B cell (primary cell): Measurements from ENCODE around the gene NEO1. TPM values are rescaled to one million over a fixed set of nuclear protein-coding genes. Genes with fewer than 3 reads are reported as not detected.
"Not testable (repeated sequence)": the region's sequence is repeated elsewhere in the genome, so short reads cannot be mapped to it uniquely, and the experiment has no call there.

Source experiments
- ATAC-seq: fragments of 200-7000 bp; cut with Tn5 transposase; one replicate; pipeline ENCODE4 v1.10.0; 2021; ENCODE audit warnings: low read depth, mild to moderate bottlenecking, moderate number of reproducible peaks, moderate library complexity
- CTCF ChIA-PET: fragments of 350-600 bp; sonication (Branson Sonifier 250); formaldehyde crosslinking; loops from one replicate; lab custom pipeline; 2021; ENCODE audit warnings: antibody characterized with exemption, inconsistent platforms; lab: Charles Lee
- POLR2A ChIA-PET: fragments of 350-600 bp; sonication (Branson Sonifier 250); formaldehyde crosslinking; loops from one replicate; lab custom pipeline; 2021; ENCODE audit warnings: antibody characterized with exemption; lab: Charles Lee
- DNase-seq: peaks from one replicate; pipeline ENCODE4 v3.0.0; 2013
- H2AFZ ChIP-seq: 2 replicates; pipeline ENCODE4 v1.6.1; 2012; ENCODE audit warnings: mild to moderate bottlenecking, low read depth, low read length; ENCODE audit not compliant: insufficient read depth, poor library complexity, severe bottlenecking
- H3K27ac ChIP-seq, 2 donors: 1 replicate in 1 of 2; 2 replicates in 1 of 2; pipeline ENCODE4 v1.5.1; 2012 to 2013; ENCODE audit warnings: low read length in 2 of 2, mild to moderate bottlenecking in 2 of 2, moderate library complexity in 1 of 2
- H3K27me3 ChIP-seq, 4 experiments: fragments of 200-600 bp in 1 of 4; sonication (generic) in 1 of 4; replicated peaks in 1 of 4; 1 replicate in 2 of 4; 2 replicates in 2 of 4; pipeline versions ENCODE4 v1.6.1 to v1.7.0; 2013 to 2016; ENCODE audit warnings: low read length in 3 of 4, mild to moderate bottlenecking in 2 of 4, mixed read lengths in 1 of 4, moderate library complexity in 1 of 4; ENCODE audit not compliant: insufficient read depth in 4 of 4, control insufficient read depth in 3 of 4; ENCODE audit errors: control extremely low read depth in 1 of 4
- H3K36me3 ChIP-seq, 2 experiments: replicated peaks in 1 of 2; 1 replicate in 1 of 2; 2 replicates in 1 of 2; pipeline versions ENCODE4 v1.6.1 to v1.7.1; 2013; ENCODE audit warnings: low read length in 1 of 2; ENCODE audit not compliant: insufficient read depth in 2 of 2, control insufficient read depth in 1 of 2; ENCODE audit errors: control extremely low read depth in 1 of 2, extremely low read depth in 1 of 2
- H3K4me1 ChIP-seq, 2 donors: fragments of 200-600 bp in 1 of 2; sonication (generic) in 1 of 2; 1 replicate in 1 of 2; 2 replicates in 1 of 2; pipeline versions ENCODE4 v1.5.1 to v1.6.1; 2013 to 2017; ENCODE audit warnings: low read length in 2 of 2; ENCODE audit not compliant: control insufficient read depth in 2 of 2, insufficient read depth in 2 of 2
- H3K4me2 ChIP-seq: replicated peaks from 2 replicates; pipeline ENCODE3; 2012; ENCODE audit warnings: mild to moderate bottlenecking, low read depth, low read length; ENCODE audit not compliant: poor library complexity, severe bottlenecking
- H3K4me3 ChIP-seq, 5 experiments: fragments of 200-600 bp in 1 of 5; sonication (generic) in 1 of 5; 1 replicate in 3 of 5; 2 replicates in 2 of 5; pipeline versions ENCODE4 v1.5.1 to v1.7.0; 2011 to 2016; ENCODE audit warnings: low read length in 4 of 5, mild to moderate bottlenecking in 4 of 5, low read depth in 2 of 5, control low read depth in 1 of 5, moderate library complexity in 1 of 5; ENCODE audit not compliant: insufficient read depth in 1 of 5; ENCODE audit errors: control extremely low read depth in 1 of 5, extremely low read depth in 1 of 5
- H3K79me2 ChIP-seq: fragments of 200-600 bp; sonication (generic); one replicate; pipeline ENCODE4 v1.6.0; 2016; ENCODE audit warnings: low read length; ENCODE audit not compliant: control insufficient read depth, insufficient read depth
- H3K9ac ChIP-seq: fragments of 200-600 bp; sonication (generic); 2 replicates; pipeline ENCODE4 v1.6.1; 2017; ENCODE audit warnings: mild to moderate bottlenecking, low read length, moderate library complexity
- H3K9me3 ChIP-seq, 3 donors: one replicate each; pipeline versions ENCODE4 v1.6.1 to v1.7.1; 2013; ENCODE audit warnings: low read length in 2 of 3; ENCODE audit not compliant: control insufficient read depth in 2 of 3, insufficient read depth in 1 of 3; ENCODE audit errors: control extremely low read depth in 1 of 3
- H4K20me1 ChIP-seq: 2 replicates; pipeline ENCODE4 v1.6.0; 2012; ENCODE audit warnings: mild to moderate bottlenecking, low read length; ENCODE audit not compliant: insufficient read depth, control insufficient read depth, poor library complexity, severe bottlenecking
- H3K27ac Mint-ChIP-seq: one replicate; pipeline ENCODE4 v1.8.0; 2021; ENCODE audit warnings: mixed read lengths
- H3K27me3 Mint-ChIP-seq: one replicate; pipeline ENCODE4 v1.8.0; 2021; ENCODE audit warnings: mixed read lengths
- H3K4me1 Mint-ChIP-seq: one replicate; pipeline ENCODE4 v1.8.0; 2021; ENCODE audit warnings: mixed read lengths
- H3K4me3 Mint-ChIP-seq: one replicate; pipeline ENCODE4 v1.8.0; 2021; ENCODE audit warnings: mixed read lengths
- H3K9me3 Mint-ChIP-seq: one replicate; pipeline ENCODE4 v1.8.0; 2022; ENCODE audit warnings: mixed read lengths; ENCODE audit not compliant: insufficient read depth
- EZH2 ChIP-seq: IDR thresholded peaks from 2 replicates; pipeline ENCODE4 v1.6.1; 2012; ENCODE audit warnings: borderline replicate concordance, low read depth, mild to moderate bottlenecking, moderate library complexity, low read length; ENCODE audit not compliant: insufficient read depth, poor library complexity, severe bottlenecking
- WGBS: methylation state at CpG from one replicate; pipeline ENCODE4 v1.1.5; 2013; ENCODE audit warnings: missing lambda C conversion rate; ENCODE audit not compliant: insufficient coverage; 5-methylcytosine and 5-hydroxymethylcytosine counted together
- intact Hi-C: fragments of 100-400 bp; cut with micrococcal nuclease; formaldehyde crosslinking; loops from one replicate; pipeline ENCODE4 v1.10.0; 2022
- polyA plus RNA-seq: library from polyadenylated mRNA; depleted of rRNA; stranded (reverse); fragments of >200 nt; gene quantifications from 2 replicates; pipeline ENCODE4 v1.2.3, GENCODE V29; 2012
- total RNA-seq, 2 donors: library from RNA; stranded (reverse); fragments of 120-200 nt in 1 of 2; gene quantifications; 1 replicate in 1 of 2; 2 replicates in 1 of 2; pipeline versions ENCODE4 v1.2.3 to v1.2.4, GENCODE V29; 2013 to 2022
- TF ChIP-seq, protein P1 (sequence below): fragments of 200-600 bp; IDR thresholded peaks from one replicate; pipeline ENCODE4 v1.8.0; 2022; ENCODE audit warnings: antibody characterized with exemption, mild to moderate bottlenecking

NEO1 gene
- total and polyA plus RNA-seq, 2 donors (not counting 1 experiment from before 2014, with no cell fraction given), result 1.3 to 3.9 TPM

DNA sequence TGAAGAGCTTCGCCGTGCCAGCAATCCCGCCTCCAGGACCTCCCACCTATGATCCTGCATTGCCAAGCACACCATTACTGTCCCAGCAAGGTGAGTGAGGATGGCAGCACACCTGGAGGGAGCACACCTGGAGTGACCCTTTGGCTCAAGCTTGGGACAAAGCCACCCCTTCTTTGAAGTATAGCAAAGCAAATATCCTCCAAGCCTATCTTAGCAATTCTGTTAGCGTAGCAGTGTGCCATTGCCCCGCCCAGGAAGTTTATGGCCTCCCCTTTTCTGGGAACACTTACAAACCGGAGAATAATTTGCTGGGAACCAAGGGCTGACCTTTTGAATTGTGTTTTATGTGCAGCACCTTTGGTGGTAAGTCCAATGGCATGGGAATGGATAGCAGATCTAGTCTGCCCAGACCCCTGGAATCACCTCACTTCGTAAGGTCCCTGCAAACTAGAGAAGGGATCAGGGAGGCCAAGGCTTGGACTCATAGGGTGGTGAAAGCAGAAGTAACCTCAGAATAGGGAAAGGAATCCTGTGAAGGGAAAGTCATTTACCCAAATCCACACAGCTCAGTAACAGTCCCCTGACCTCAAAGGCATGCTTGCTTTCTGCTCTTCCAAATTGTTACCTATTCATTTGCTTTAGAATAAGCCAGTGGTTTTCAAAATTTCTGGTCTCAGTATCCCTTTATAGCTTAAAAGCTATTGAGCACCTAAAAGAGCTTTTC lies 246.4 kb downstream of the NEO1 start:
- POLR2A ChIA-PET, result no interaction called here
- no peak overlapping the region for H3K27ac ChIP-seq
- H2AFZ ChIP-seq, result no peak overlapping the region
- H3K4me3 ChIP-seq, result no peak overlapping the region
- CTCF ChIA-PET, result no interaction called here
- Mint-ChIP-seq H3K9me3 (no peaks in the 10 kb centered on the region), H3K27me3 (peaks cover 9% of the 10 kb centered on the region), H3K4me1 (peaks cover 3% of the 10 kb centered on the region), H3K27ac (no peak overlapping the region), H3K4me3 (no peak overlapping the region)
- H4K20me1 ChIP-seq, result no peaks in the 10 kb centered on the region
- no peak for DNase-seq
- 89% methylated on average over 6 of the region's 7 CpGs for WGBS
- no peak overlapping the region for H3K9ac ChIP-seq
- H3K4me1 ChIP-seq, result no peaks in the 10 kb centered on the region
- H3K27me3 ChIP-seq, result no peaks in the 10 kb centered on the region
- no peaks in the 10 kb centered on the region for H3K36me3 ChIP-seq
- TF ChIP-seq, protein P1, sequence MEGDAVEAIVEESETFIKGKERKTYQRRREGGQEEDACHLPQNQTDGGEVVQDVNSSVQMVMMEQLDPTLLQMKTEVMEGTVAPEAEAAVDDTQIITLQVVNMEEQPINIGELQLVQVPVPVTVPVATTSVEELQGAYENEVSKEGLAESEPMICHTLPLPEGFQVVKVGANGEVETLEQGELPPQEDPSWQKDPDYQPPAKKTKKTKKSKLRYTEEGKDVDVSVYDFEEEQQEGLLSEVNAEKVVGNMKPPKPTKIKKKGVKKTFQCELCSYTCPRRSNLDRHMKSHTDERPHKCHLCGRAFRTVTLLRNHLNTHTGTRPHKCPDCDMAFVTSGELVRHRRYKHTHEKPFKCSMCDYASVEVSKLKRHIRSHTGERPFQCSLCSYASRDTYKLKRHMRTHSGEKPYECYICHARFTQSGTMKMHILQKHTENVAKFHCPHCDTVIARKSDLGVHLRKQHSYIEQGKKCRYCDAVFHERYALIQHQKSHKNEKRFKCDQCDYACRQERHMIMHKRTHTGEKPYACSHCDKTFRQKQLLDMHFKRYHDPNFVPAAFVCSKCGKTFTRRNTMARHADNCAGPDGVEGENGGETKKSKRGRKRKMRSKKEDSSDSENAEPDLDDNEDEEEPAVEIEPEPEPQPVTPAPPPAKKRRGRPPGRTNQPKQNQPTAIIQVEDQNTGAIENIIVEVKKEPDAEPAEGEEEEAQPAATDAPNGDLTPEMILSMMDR, result no peak
- TF ChIP-seq EZH2, result no peak
- intact Hi-C loops, result no loop called here
- no peak for ATAC-seq
- H3K9me3 ChIP-seq, result no peaks in the 10 kb centered on the region
- H3K79me2 ChIP-seq, result no peaks in the 10 kb centered on the region
- H3K4me2 ChIP-seq, result no peak overlapping the region

DNA sequence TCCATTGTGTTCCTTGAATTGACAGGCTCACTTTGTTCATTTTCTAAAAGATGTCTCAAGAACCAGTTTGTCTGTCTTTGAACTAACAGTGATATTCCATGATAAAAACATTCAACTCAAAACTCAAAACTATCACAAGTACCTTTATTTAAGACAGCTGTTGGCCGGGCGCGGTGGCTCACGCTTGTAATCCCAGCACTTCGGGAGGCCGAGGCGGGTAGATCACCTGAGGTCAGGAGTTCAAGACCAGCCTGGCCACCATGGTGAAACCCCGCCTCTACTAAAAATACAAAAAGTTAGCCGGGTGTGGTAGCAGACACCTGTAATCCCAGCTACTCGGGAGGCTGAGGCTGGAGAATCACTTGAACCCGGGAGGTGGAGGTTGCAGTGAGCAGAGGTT lies 248.0 kb downstream of the NEO1 start:
- H3K4me1 ChIP-seq, H3K9me3 ChIP-seq: not testable (repeated sequence)

More for the DNA sequence above, 248.0 kb downstream of the NEO1 start:
- CTCF ChIA-PET, H3K9me3 Mint-ChIP-seq, H3K4me3 ChIP-seq, H3K4me2 ChIP-seq, POLR2A ChIA-PET, H3K4me1 Mint-ChIP-seq, H2AFZ ChIP-seq, H3K27ac ChIP-seq, H3K79me2 ChIP-seq, intact Hi-C loops, H3K4me3 Mint-ChIP-seq, DNase-seq, H3K9ac ChIP-seq, ATAC-seq, H3K27me3 Mint-ChIP-seq, H3K27ac Mint-ChIP-seq, H3K27me3 ChIP-seq, H4K20me1 ChIP-seq, H3K36me3 ChIP-seq: not testable (repeated sequence)
- WGBS, result 100% methylated on average over 7 of the region's 11 CpGs
